Measurements from ENCODE around the gene USP53.

GRCh38 chr4:119209077-119209476 is 3.4 kb upstream of the USP53 start:
- no peak for TF ChIP-seq CTCF (IDR thresholded peaks at IDR 0.05)
- no peak for TF ChIP-seq POLR2A (IDR thresholded peaks at IDR 0.05)
